HEK293 (cell line): Measurements from ENCODE around the gene BIVM.

Experiments
- CTCF ChIA-PET: fragments of 350-600 bp; formaldehyde crosslinking; extraction: SDS; loops from one replicate; lab custom pipeline; 2021; ENCODE audit warnings: antibody characterized with exemption; lab: Yijun Ruan, JAX
- POLR2A ChIA-PET: fragments of 300-600 bp; formaldehyde crosslinking; extraction: SDS; loops from one replicate; lab custom pipeline; 2020; ENCODE audit warnings: antibody characterized with exemption, inconsistent platforms; lab: Yijun Ruan, JAX
- H3K27ac ChIP-seq: fragments of 200-500 bp; sonication (Bioruptor generic); 2 replicates; pipeline ENCODE4 v1.5.1; 2014; ENCODE audit warnings: low read depth, low read length, control low read depth, inconsistent platforms; ENCODE audit errors: extremely low read depth
- H3K36me3 ChIP-seq, 2 experiments: fragments of 200-500 bp in 1 of 2; sonication (Bioruptor generic) in 1 of 2; 1 replicate in 1 of 2; 2 replicates in 1 of 2; pipeline ENCODE4 v1.5.1; 2014 to 2017; ENCODE audit warnings: inconsistent platforms in 2 of 2, low read length in 2 of 2; ENCODE audit not compliant: control insufficient read depth in 2 of 2, insufficient read depth in 1 of 2
- H3K4me1 ChIP-seq: fragments of 200-500 bp; sonication (Bioruptor generic); 2 replicates; pipeline ENCODE4 v1.5.1; 2014; ENCODE audit warnings: mild to moderate bottlenecking, low read length, inconsistent platforms; ENCODE audit not compliant: control insufficient read depth, insufficient read depth
- H3K4me3 ChIP-seq: 2 replicates; pipeline ENCODE4 v1.5.1; 2011; ENCODE audit warnings: low read depth, mild to moderate bottlenecking, control low read depth, low read length, moderate library complexity
- H3K9me3 ChIP-seq: fragments of 200-500 bp; sonication (Bioruptor generic); 2 replicates; pipeline ENCODE4 v1.5.1; 2014; ENCODE audit warnings: low read depth, low read length, inconsistent platforms; ENCODE audit not compliant: control insufficient read depth, insufficient read depth
- EGR2 ChIP-seq: fragments of 450-650 bp; formaldehyde crosslinking; IDR thresholded peaks from 2 replicates; pipeline ENCODE4 v1.5.1; 2016; ENCODE audit warnings: low read depth, missing biosample characterization, missing genetic modification characterization
- GLI4 ChIP-seq: fragments of 450-650 bp; formaldehyde crosslinking; IDR thresholded peaks from 2 replicates; pipeline ENCODE4 v1.5.1; 2016; ENCODE audit warnings: missing biosample characterization, missing genetic modification characterization
- KLF16 ChIP-seq: fragments of 450-650 bp; formaldehyde crosslinking; IDR thresholded peaks from 2 replicates; pipeline ENCODE4 v1.5.1; 2017; ENCODE audit warnings: missing biosample characterization, missing genetic modification characterization
- MEIS1 ChIP-seq: sonication (generic); formaldehyde crosslinking; IDR thresholded peaks from 2 replicates; pipeline ENCODE4 v1.8.1; 2022; ENCODE audit warnings: missing genetic modification reagents, mild to moderate bottlenecking, borderline replicate concordance
- OSR2 ChIP-seq: fragments of 450-650 bp; formaldehyde crosslinking; IDR thresholded peaks from 2 replicates; pipeline ENCODE4 v1.5.1; 2016; ENCODE audit warnings: missing biosample characterization, missing genetic modification characterization
- TSHZ1 ChIP-seq: fragments of 450-650 bp; formaldehyde crosslinking; IDR thresholded peaks from 2 replicates; pipeline ENCODE4 v1.5.1; 2016; ENCODE audit warnings: missing biosample characterization, missing genetic modification characterization, borderline replicate concordance
- WT1 ChIP-seq: fragments of 450-650 bp; formaldehyde crosslinking; IDR thresholded peaks from 2 replicates; pipeline ENCODE4 v1.5.1; 2016; ENCODE audit warnings: missing biosample characterization, missing genetic modification characterization
- ZNF148 ChIP-seq: fragments of 450-650 bp; formaldehyde crosslinking; IDR thresholded peaks from 2 replicates; pipeline ENCODE4 v1.5.0; 2017; ENCODE audit warnings: missing biosample characterization, missing genetic modification characterization, borderline replicate concordance
- ZNF157 ChIP-seq: fragments of 450-650 bp; formaldehyde crosslinking; IDR thresholded peaks from 2 replicates; pipeline ENCODE4 v1.5.1; 2016; ENCODE audit warnings: missing biosample characterization, missing genetic modification characterization
- ZNF221 ChIP-seq: fragments of 450-650 bp; formaldehyde crosslinking; IDR thresholded peaks from 2 replicates; pipeline ENCODE4 v1.5.1; 2017; ENCODE audit warnings: missing biosample characterization, missing genetic modification characterization, borderline replicate concordance
- ZNF239 ChIP-seq: fragments of 450-650 bp; formaldehyde crosslinking; IDR thresholded peaks from 2 replicates; pipeline ENCODE4 v1.5.1; 2016; ENCODE audit warnings: missing biosample characterization, missing genetic modification characterization
- ZNF37A ChIP-seq: fragments of 450-650 bp; IDR thresholded peaks from 2 replicates; pipeline ENCODE4 v1.5.1; 2018; ENCODE audit warnings: missing biosample characterization, missing genetic modification characterization
- ZNF426 ChIP-seq: fragments of 450-650 bp; formaldehyde crosslinking; IDR thresholded peaks from 2 replicates; pipeline ENCODE4 v1.5.1; 2017; ENCODE audit warnings: missing biosample characterization, missing genetic modification characterization, mild to moderate bottlenecking, inconsistent platforms, moderate library complexity
- ZNF510 ChIP-seq: fragments of 450-650 bp; formaldehyde crosslinking; IDR thresholded peaks from 2 replicates; pipeline ENCODE4 v1.5.1; 2018; ENCODE audit warnings: mild to moderate bottlenecking, missing genetic modification characterization, missing biosample characterization; ENCODE audit not compliant: insufficient replicate concordance
- ZNF514 ChIP-seq: fragments of 450-650 bp; formaldehyde crosslinking; IDR thresholded peaks from 2 replicates; pipeline ENCODE4 v1.5.1; 2016; ENCODE audit warnings: missing biosample characterization, missing genetic modification characterization
- ZNF600 ChIP-seq: fragments of 450-650 bp; formaldehyde crosslinking; IDR thresholded peaks from 2 replicates; pipeline ENCODE4 v1.5.1; 2016; ENCODE audit warnings: missing biosample characterization, missing genetic modification characterization
- ZNF623 ChIP-seq: fragments of 450-650 bp; formaldehyde crosslinking; IDR thresholded peaks from 2 replicates; pipeline ENCODE4 v1.5.1; 2016; ENCODE audit warnings: missing biosample characterization, missing genetic modification characterization
- ZNF624 ChIP-seq: fragments of 450-650 bp; formaldehyde crosslinking; IDR thresholded peaks from 2 replicates; pipeline ENCODE4 v1.5.1; 2017; ENCODE audit warnings: missing biosample characterization, missing genetic modification characterization
- ZNF747 ChIP-seq: fragments of 450-650 bp; formaldehyde crosslinking; IDR thresholded peaks from 2 replicates; pipeline ENCODE4 v1.5.1; 2016; ENCODE audit warnings: missing biosample characterization, missing genetic modification characterization
- ZNF768 ChIP-seq: fragments of 450-650 bp; formaldehyde crosslinking; IDR thresholded peaks from 2 replicates; pipeline ENCODE4 v1.5.1; 2018; ENCODE audit warnings: missing biosample characterization, mild to moderate bottlenecking, missing genetic modification characterization
- ZNF776 ChIP-seq: fragments of 450-650 bp; formaldehyde crosslinking; IDR thresholded peaks from 2 replicates; pipeline ENCODE4 v1.5.0; 2017; ENCODE audit warnings: missing biosample characterization, missing genetic modification characterization, borderline replicate concordance
- ZNF837 ChIP-seq: fragments of 450-650 bp; formaldehyde crosslinking; IDR thresholded peaks from 2 replicates; pipeline ENCODE4 v1.5.1; 2016; ENCODE audit warnings: missing biosample characterization, missing genetic modification characterization
- TF ChIP-seq, protein P1 (sequence below): fragments of 450-650 bp; formaldehyde crosslinking; IDR thresholded peaks from 2 replicates; pipeline ENCODE4 v1.5.1; 2016; ENCODE audit warnings: missing biosample characterization, missing genetic modification characterization, borderline replicate concordance

Gene BIVM

DNA sequence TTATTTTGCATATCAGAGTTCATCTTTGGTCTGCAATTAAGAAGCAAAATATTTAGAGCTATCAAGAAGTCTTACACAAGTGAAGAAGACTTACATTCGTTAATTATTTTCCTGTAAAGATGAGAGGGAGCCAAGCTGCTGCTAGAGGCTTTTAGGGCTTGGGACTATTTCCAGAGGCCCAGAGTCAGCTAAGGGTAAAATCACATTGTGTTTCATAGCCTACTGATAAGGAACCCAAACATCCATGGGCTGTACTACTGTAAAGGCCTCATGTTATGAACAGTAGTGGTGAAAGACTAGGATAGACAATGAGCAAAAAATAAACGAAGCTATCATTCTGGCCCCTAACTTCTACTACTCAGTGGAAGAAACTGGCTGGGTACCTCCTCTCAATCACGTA, 14.4 kb upstream of the BIVM start (continued):
- TF ChIP-seq OSR2 (tag by site-specific recombination) (no peak), ZNF768 (tag by site-specific recombination) (no peak), GLI4 (tag by site-specific recombination) (no peak)

DNA sequence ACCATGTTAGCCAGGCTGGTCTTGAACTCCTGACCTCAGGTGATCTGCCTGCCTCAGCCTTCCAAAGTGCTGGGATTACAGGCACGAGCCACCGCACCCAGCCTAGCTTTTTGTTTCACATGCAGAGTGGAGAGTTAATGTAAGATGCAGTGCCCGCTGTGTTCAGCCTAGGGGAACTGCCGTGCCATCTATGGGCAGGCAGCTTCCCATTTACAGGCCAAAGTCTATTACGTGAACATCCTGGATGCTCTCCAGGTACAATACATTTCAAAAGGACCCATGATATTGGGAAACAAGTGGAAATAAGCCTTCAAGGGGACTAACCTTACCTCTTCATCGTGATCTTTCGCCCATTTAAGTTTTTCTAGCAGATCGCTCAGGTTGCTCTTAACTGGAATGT, 10.2 kb upstream of the BIVM start:
- Histone ChIP-seq H3K4me1 (no peaks in the 10 kb centered on the region), H3K9me3 (no peaks in the 10 kb centered on the region), H3K27ac (no peak overlapping the region), H3K36me3 (peaks cover 21 to 86% of the 10 kb centered on the region in 2 experiments), H3K4me3 (no peak overlapping the region)
- TF ChIP-seq ZNF510 (tag by site-specific recombination) (no peak), KLF16 (tag by site-specific recombination) (no peak), ZNF624 (no peak), ZNF837 (tag by site-specific recombination) (no peak), WT1 (tag by site-specific recombination) (no peak), ZNF157 (tag by site-specific recombination) (no peak), EGR2 (tag by site-specific recombination) (no peak), ZNF37A (tag by site-specific recombination) (no peak), ZNF426 (tag by site-specific recombination) (no peak), ZNF239 (tag by site-specific recombination) (no peak), MEIS1 (CRISPR knock-in tag) (no peak), ZNF221 (no peak), ZNF148 (no peak), ZNF747 (tag by site-specific recombination) (no peak), TSHZ1 (no peak), ZNF776 (tag by site-specific recombination) (no peak), ZNF514 (tag by site-specific recombination) (no peak), ZNF600 (tag by site-specific recombination) (no peak), ZNF623 (no peak)
- TF ChIP-seq, protein P1, sequence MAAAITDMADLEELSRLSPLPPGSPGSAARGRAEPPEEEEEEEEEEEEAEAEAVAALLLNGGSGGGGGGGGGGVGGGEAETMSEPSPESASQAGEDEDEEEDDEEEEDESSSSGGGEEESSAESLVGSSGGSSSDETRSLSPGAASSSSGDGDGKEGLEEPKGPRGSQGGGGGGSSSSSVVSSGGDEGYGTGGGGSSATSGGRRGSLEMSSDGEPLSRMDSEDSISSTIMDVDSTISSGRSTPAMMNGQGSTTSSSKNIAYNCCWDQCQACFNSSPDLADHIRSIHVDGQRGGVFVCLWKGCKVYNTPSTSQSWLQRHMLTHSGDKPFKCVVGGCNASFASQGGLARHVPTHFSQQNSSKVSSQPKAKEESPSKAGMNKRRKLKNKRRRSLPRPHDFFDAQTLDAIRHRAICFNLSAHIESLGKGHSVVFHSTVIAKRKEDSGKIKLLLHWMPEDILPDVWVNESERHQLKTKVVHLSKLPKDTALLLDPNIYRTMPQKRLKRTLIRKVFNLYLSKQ (tag by site-specific recombination) = no peak
- ChIA-PET CTCF (interaction anchor here (1.0 kb wide), 1 partner anchor 205 kb away, joined by 3 read pairs; no protein-coding TSS in a partner anchor), POLR2A (no interaction called here)
